A204.1 (cell line): ENCODE measurements around the gene PCDHGA2.
"Not testable (repeated sequence)": the region's sequence is repeated elsewhere in the genome, so short reads cannot be mapped to it uniquely, and the experiment has no call there.

Source experiments
- FAIRE-seq: peaks from 2 replicates; lab custom pipeline; 2012; peaks lifted over from hg19 to GRCh38; lab: Jason Lieb, UNC

Gene PCDHGA2

GRCh38 chr5:141338538-141339306 lies at the start of gene PCDHGA2:
TSS of gene PCDHGA2 (plus strand) at chr5:141338760.
- no peak for FAIRE-seq

- FAIRE-seq: no peak
These were observed 40.2 kb upstream of the PCDHGA2 start for GRCh38 chr5:141298376-141298775.

GRCh38 chr5:141303756-141304155 lies 34.8 kb upstream of the PCDHGA2 start, which contains the start of gene SLC25A2:
TSS of gene SLC25A2 (minus strand) at chr5:141304049. CDS start at chr5:141303865, 184 bp downstream.
- FAIRE-seq: no peak

- FAIRE-seq: no peak
These were observed 31.9 kb upstream of the PCDHGA2 start for GRCh38 chr5:141306630-141307029.

GRCh38 chr5:141313711-141314110 lies 24.8 kb upstream of the PCDHGA2 start:
- FAIRE-seq: no peak

- not testable (repeated sequence) for FAIRE-seq
These were observed 21.6 kb upstream of the PCDHGA2 start for GRCh38 chr5:141316963-141317362.

GRCh38 chr5:141319202-141319601 lies 19.4 kb upstream of the PCDHGA2 start:
- FAIRE-seq: no peak

GRCh38 chr5:141319699-141320098 lies 18.9 kb upstream of the PCDHGA2 start:
- no peak for FAIRE-seq

GRCh38 chr5:141320225-141321169 lies 18.1 kb upstream of the PCDHGA2 start, which contains the start of gene TAF7:
TSS of gene TAF7 (minus strand) at chr5:141320784. CDS start at chr5:141320044, 740 bp downstream.
- peak; percentile 80 for FAIRE-seq

GRCh38 chr5:141322261-141322660 lies 16.3 kb upstream of the PCDHGA2 start:
- FAIRE-seq: no peak

- FAIRE-seq: no peak
These were observed 12.3 kb upstream of the PCDHGA2 start for GRCh38 chr5:141326088-141326854.

- FAIRE-seq: no peak
These were observed 10.3 kb upstream of the PCDHGA2 start for GRCh38 chr5:141328231-141328630.

GRCh38 chr5:141330299-141331080 lies 8.1 kb upstream of the PCDHGA2 start, which contains the start of gene PCDHGA1:
TSS of gene PCDHGA1 (plus strand) at chr5:141330514.
- FAIRE-seq: peak; percentile 49

- FAIRE-seq: not testable (repeated sequence)
These were observed 6.0 kb upstream of the PCDHGA2 start for GRCh38 chr5:141332571-141332970.

- FAIRE-seq: not testable (repeated sequence)
These were observed 2.3 kb downstream of the PCDHGA2 start for GRCh38 chr5:141340781-141341354.

GRCh38 chr5:141342773-141343172 lies 4.2 kb downstream of the PCDHGA2 start:
- no peak for FAIRE-seq

GRCh38 chr5:141343242-141343952 lies 4.8 kb downstream of the PCDHGA2 start, which contains the start of gene PCDHGA3:
TSS of gene PCDHGA3 (plus strand) at chr5:141343829. CDS start at chr5:141344034, 205 bp downstream.
- FAIRE-seq: no peak

GRCh38 chr5:141343953-141344463 lies 5.4 kb downstream of the PCDHGA2 start:
- FAIRE-seq: no peak

- no peak for FAIRE-seq
These were observed 6.8 kb downstream of the PCDHGA2 start for GRCh38 chr5:141345327-141345726.

GRCh38 chr5:141346017-141346416 lies 7.5 kb downstream of the PCDHGA2 start:
- not testable (repeated sequence) for FAIRE-seq
